Spleen (tissue), 11 donors: ENCODE data around the gene SLFN12. TPM values are rescaled to one million over a fixed set of nuclear protein-coding genes. Genes with fewer than 3 reads are reported as not detected.

Experiments
- DNase-seq: peaks from one replicate; pipeline ENCODE4 v3.0.0-alpha.2; 2020
- H3K27ac ChIP-seq, 8 donors: fragments of 200-600 bp; sonication (generic) in 7 of 8; 1 replicate in 4 of 8; 2 replicates in 4 of 8; pipeline versions ENCODE4 v1.5.0 to v1.8.0; 2016 to 2021; ENCODE audit warnings: inconsistent platforms in 4 of 8, mild to moderate bottlenecking in 4 of 8, moderate library complexity in 1 of 8
- H3K27me3 ChIP-seq, 7 donors: fragments of 200-600 bp; sonication (generic) in 6 of 7; replicated peaks in 1 of 7; 1 replicate in 4 of 7; 2 replicates in 3 of 7; pipeline versions ENCODE4 v1.5.0 to v1.8.0; 2016 to 2021; ENCODE audit warnings: inconsistent platforms in 3 of 7, mild to moderate bottlenecking in 1 of 7
- H3K36me3 ChIP-seq, 6 donors: fragments of 200-600 bp; sonication (generic) in 5 of 6; 1 replicate in 4 of 6; 2 replicates in 2 of 6; pipeline versions ENCODE4 v1.5.0 to v1.8.0; 2016 to 2021; ENCODE audit warnings: inconsistent platforms in 2 of 6
- H3K4me1 ChIP-seq, 6 donors: fragments of 200-600 bp; sonication (generic) in 5 of 6; 1 replicate in 3 of 6; 2 replicates in 3 of 6; pipeline versions ENCODE4 v1.5.0 to v1.8.0; 2016 to 2021; ENCODE audit warnings: inconsistent platforms in 3 of 6
- H3K4me3 ChIP-seq, 8 donors: fragments of 200-600 bp; sonication (generic) in 7 of 8; 1 replicate in 4 of 8; 2 replicates in 4 of 8; pipeline versions ENCODE4 v1.5.0 to v1.8.0; 2016 to 2021; ENCODE audit warnings: inconsistent platforms in 4 of 8, mild to moderate bottlenecking in 4 of 8, moderate library complexity in 2 of 8
- H3K9me3 ChIP-seq, 8 donors: fragments of 200-600 bp; sonication (generic) in 7 of 8; 1 replicate in 4 of 8; 2 replicates in 4 of 8; pipeline versions ENCODE4 v1.5.0 to v1.8.0; 2016 to 2021; ENCODE audit warnings: inconsistent platforms in 4 of 8
- POLR2A ChIP-seq, 3 donors: fragments of 450-650 bp; IDR thresholded peaks; one replicate each; pipeline ENCODE4 v1.5.1; 2017; ENCODE audit warnings: antibody characterized with exemption in 3 of 3, mild to moderate bottlenecking in 1 of 3
- POLR2AphosphoS5 ChIP-seq, 3 donors: sonication (generic); formaldehyde crosslinking; IDR thresholded peaks; one replicate each; pipeline ENCODE4 v1.5.1; 2017; ENCODE audit warnings: antibody characterized with exemption in 3 of 3
- WGBS, 5 donors: extraction: QIAGEN DNeasy Blood & Tissue Kit in 3 of 5; methylation state at CpG; one replicate each; pipeline versions ENCODE4 v1.1.5 to v1.1.7; 2013 to 2018; 5-methylcytosine and 5-hydroxymethylcytosine counted together
- intact Hi-C: fragments of 100-400 bp; cut with DNase I; formaldehyde crosslinking; loops from one replicate; pipeline ENCODE4 v1.15.0; 2023; ENCODE audit warnings: low total_unique reads
- polyA plus RNA-seq, 3 donors: library from polyadenylated mRNA; stranded (reverse); fragments of 200-250 nt; gene quantifications; one replicate each; pipeline ENCODE4 v1.2.1, GENCODE V29; 2013
- total RNA-seq, 7 donors: library from RNA; depleted of rRNA in 3 of 7; stranded (reverse); fragments of >200 nt in 3 of 7; fragmentation: NEBNext Ultra II Directional in 4 of 7; extraction: Animal tissue kit (Norgen Biotek cat#: 25700) in 4 of 7; gene quantifications; one replicate each; pipeline versions ENCODE4 v1.1.0 to v1.2.1, GENCODE V29; 2016 to 2021
- TF ChIP-seq, protein P1 (sequence below), 11 experiments: fragments of 200-600 bp in 7 of 11; fragments of 450-650 bp in 4 of 11; sonication (generic) in 4 of 11; IDR thresholded peaks in 8 of 11; conservative IDR thresholded peaks in 3 of 11; 1 replicate in 7 of 11; 2 replicates in 4 of 11; pipeline versions ENCODE4 v1.4.0 to v1.8.0; 2016 to 2021; ENCODE audit warnings: antibody characterized with exemption in 11 of 11, inconsistent platforms in 4 of 11, mild to moderate bottlenecking in 1 of 11
- donor health status: healthy with polysubstance abuse.
- donor health status: DM: no; HTN: no; CAD: no; lungs with moderate emphysema.
- donor health status: DM: no; HTN: no; CAD: no.
- donor health status: Bipolar disorder and iron deficiency.
- donor health status: healthy.
- donor health status: DM: no; HTN: no; CAD: no.
- donor health status: DM: yes; HTN: yes; CAD: no.

SLFN12 gene
- total and polyA plus RNA-seq, 10 donors: 1.6 to 26.8 (median 21.3) TPM

DNA sequence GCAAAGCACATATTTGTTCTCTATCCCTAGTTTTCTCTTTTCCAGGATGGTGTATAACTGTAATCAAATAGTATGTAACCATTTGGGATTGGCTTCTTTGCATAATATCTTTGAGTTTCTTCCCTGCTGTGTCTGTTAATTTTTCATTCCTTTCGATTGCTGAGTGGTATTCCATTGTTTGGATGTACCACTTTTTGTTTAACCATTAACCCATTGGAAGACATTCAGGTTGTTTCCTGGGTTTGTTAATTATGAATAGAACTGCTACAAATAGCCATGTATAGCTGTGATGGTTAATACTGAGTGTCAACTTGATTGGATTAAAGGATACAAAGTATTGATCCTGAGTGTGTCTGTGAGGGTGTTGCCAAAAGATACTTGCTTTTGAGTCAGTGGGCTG is 20.9 kb upstream of the SLFN12 start:
- Histone ChIP-seq H3K36me3 (no peaks in the 10 kb centered on the region), H3K4me3 (no peak overlapping the region), H3K9me3 (no peaks in the 10 kb centered on the region), H3K27me3 (peaks cover 0 to 8% (median 0%) of the 10 kb centered on the region in 7 donors), H3K4me1 (peaks cover 0 to 19% (median 14%) of the 10 kb centered on the region in 6 donors), H3K27ac (no peak overlapping the region)
- intact Hi-C loops: no loop called here
- TF ChIP-seq POLR2A (IDR thresholded peaks at IDR 0.05) (no peak), POLR2AphosphoS5 (IDR thresholded peaks at IDR 0.05) (no peak)
- TF ChIP-seq, protein P1, sequence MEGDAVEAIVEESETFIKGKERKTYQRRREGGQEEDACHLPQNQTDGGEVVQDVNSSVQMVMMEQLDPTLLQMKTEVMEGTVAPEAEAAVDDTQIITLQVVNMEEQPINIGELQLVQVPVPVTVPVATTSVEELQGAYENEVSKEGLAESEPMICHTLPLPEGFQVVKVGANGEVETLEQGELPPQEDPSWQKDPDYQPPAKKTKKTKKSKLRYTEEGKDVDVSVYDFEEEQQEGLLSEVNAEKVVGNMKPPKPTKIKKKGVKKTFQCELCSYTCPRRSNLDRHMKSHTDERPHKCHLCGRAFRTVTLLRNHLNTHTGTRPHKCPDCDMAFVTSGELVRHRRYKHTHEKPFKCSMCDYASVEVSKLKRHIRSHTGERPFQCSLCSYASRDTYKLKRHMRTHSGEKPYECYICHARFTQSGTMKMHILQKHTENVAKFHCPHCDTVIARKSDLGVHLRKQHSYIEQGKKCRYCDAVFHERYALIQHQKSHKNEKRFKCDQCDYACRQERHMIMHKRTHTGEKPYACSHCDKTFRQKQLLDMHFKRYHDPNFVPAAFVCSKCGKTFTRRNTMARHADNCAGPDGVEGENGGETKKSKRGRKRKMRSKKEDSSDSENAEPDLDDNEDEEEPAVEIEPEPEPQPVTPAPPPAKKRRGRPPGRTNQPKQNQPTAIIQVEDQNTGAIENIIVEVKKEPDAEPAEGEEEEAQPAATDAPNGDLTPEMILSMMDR (IDR thresholded peaks at IDR 0.05 in 8 of 11, conservative IDR thresholded peaks at IDR 0.05 in 3 of 11): no peak
- no peak for DNase-seq
- 76 to 85% (median 83%) methylated on average over 1 of the region's 1 CpG for WGBS, 5 donors

DNA sequence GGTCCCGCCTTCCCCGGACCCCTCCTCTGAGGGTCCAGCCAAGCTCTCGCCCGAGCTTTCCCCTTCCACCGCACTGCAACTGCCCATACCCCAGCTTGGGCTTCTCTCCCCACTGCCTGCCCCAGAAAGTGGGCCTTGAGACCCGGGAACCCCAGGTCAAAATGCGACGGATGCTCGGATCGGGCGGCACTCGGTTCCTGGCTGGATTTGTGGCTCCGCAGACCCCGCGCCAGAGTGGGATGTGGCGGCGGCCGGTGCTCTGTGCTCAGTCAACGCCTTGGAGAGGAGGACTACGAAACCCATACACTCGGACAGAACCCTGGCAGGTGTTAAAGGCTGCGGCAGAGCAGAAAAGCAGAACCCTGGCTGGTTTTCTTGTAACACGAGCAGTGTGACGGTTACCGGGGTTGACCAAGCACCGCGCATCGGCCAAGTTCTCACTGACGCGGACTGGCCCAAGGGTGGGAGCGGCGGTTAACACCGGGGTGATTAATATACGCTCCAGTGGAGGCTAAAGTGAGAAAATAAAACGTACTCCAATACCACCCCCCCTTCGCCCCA is 17.2 kb upstream of the SLFN12 start:
- TF ChIP-seq, protein P1 (IDR thresholded peaks at IDR 0.05 in 8 of 11, conservative IDR thresholded peaks at IDR 0.05 in 3 of 11): no peak
- TF ChIP-seq POLR2AphosphoS5 (IDR thresholded peaks at IDR 0.05): peak in 1 of 3 donors; percentile 51
- no peak for TF ChIP-seq POLR2A (IDR thresholded peaks at IDR 0.05)
- Histone ChIP-seq H3K27me3 (peaks cover 0 to 8% (median 0%) of the 10 kb centered on the region in 7 donors), H3K9me3 (no peaks in the 10 kb centered on the region), H3K36me3 (peaks cover 0 to 13% (median 2%) of the 10 kb centered on the region in 6 donors), H3K27ac (peak overlapping the region in 5 of 8 donors; percentile 20 to 90 (median 88)), H3K4me1 (peaks cover 6 to 32% (median 25%) of the 10 kb centered on the region in 6 donors), H3K4me3 (peak overlapping the region; percentile 9 to 76 (median 64))
- intact Hi-C loops: no loop called here
- DNase-seq: peak; percentile 86
- WGBS, 5 donors: 16 to 27% (median 20%) methylated on average over 36 of the region's 36 CpGs

DNA sequence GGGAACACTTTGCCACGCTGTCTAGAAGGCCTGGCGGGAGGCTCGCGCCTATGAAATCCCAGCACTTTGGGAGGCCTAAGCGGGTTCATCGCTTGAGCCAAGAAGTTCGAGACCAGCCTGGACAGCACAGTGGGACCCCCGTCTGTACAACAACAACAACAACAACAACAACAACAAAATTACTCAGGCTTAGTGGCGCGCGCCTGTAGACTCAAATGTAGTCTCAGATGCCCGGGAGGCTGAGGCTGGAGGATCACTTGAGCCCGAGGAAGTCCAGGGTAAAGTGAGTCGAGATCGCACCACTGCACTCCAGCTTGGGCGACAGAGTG is 16.6 kb upstream of the SLFN12 start:
- Histone ChIP-seq H3K27ac (peak overlapping the region; percentile 61 to 90 (median 86)), H3K9me3 (no peaks in the 10 kb centered on the region), H3K36me3 (peaks cover 0 to 18% (median 2%) of the 10 kb centered on the region in 6 donors), H3K4me1 (peaks cover 6 to 32% (median 25%) of the 10 kb centered on the region in 6 donors), H3K27me3 (peaks cover 0 to 8% (median 0%) of the 10 kb centered on the region in 7 donors), H3K4me3 (peak overlapping the region; percentile 37 to 76 (median 64))
- TF ChIP-seq POLR2A (IDR thresholded peaks at IDR 0.05) (no peak), POLR2AphosphoS5 (IDR thresholded peaks at IDR 0.05) (no peak)
- TF ChIP-seq, protein P1 (IDR thresholded peaks at IDR 0.05 in 8 of 11, conservative IDR thresholded peaks at IDR 0.05 in 3 of 11): no peak
- 26 to 31% (median 30%) methylated on average over 12 to 16 of the region's 16 CpGs for WGBS, 5 donors
- intact Hi-C loops: no loop called here
- no peak for DNase-seq

DNA sequence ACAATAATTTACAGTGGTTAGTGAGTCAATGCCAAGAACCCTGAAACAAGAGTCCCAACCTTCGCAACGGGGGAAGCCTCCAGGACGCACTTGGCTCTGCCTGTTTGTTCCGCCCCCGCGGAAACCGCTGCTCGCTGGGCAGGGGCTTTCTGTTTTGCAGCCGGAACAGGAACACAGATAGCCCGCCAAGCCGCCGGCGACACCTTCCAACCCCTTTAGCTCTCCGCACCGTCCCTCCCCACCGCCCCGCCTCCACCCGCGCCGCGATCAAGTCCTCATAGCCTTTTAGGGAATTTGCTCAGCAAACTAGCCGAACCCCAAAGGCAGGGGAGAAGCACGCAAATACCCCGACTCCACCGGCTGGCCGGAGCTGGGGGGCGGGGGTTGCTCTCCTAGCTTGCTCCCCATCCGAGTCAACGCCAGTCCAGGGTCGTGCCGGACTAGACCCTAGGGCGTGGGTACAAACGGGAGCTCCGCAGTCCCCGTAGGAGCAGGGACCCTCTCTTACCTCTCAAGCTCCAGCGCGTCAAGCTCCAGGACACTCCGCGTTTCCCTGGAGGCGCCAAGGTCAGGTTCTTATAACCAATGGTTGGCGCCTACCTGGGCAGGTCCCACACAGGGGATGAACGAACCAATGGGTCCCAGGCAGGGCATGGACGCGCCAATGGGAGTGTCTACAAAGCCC is 16.1 kb upstream of the SLFN12 start, which contains the start of gene SLFN13:
SLFN13 (minus strand) TSS at position 553 of the 685 bp plus-strand sequence. CDS start 3,086 bp downstream, outside the sequence.
- 0 to 4% (median 2%) methylated on average over 37 to 44 of the region's 44 CpGs for WGBS, 5 donors
- DNase-seq: peak; percentile 96
- TF ChIP-seq, protein P1 (IDR thresholded peaks at IDR 0.05 in 8 of 11, conservative IDR thresholded peaks at IDR 0.05 in 3 of 11): no peak
- TF ChIP-seq POLR2AphosphoS5 (IDR thresholded peaks at IDR 0.05) (peak; percentile 85 to 90 (median 85)), POLR2A (IDR thresholded peaks at IDR 0.05) (peak in 1 of 3 donors; percentile 40)
- Histone ChIP-seq H3K36me3 (peaks cover 0 to 23% (median 2%) of the 10 kb centered on the region in 6 donors), H3K4me1 (peaks cover 6 to 32% (median 25%) of the 10 kb centered on the region in 6 donors), H3K27ac (peak within 1 kb of the TSS; percentile 61 to 90 (median 86)), H3K27me3 (peaks cover 0 to 8% (median 0%) of the 10 kb centered on the region in 7 donors), H3K4me3 (peak within 1 kb of the TSS; percentile 37 to 76 (median 64)), H3K9me3 (no peaks in the 10 kb centered on the region)
- intact Hi-C loops: no loop called here
